ENCODE data around the gene RHOF. TPM values are rescaled to one million over a fixed set of nuclear protein-coding genes. Genes with fewer than 3 reads are reported as not detected.

The RHOF gene
- total RNA-seq, 1 experiment from 2014 or later: 116 TPM

DNA sequence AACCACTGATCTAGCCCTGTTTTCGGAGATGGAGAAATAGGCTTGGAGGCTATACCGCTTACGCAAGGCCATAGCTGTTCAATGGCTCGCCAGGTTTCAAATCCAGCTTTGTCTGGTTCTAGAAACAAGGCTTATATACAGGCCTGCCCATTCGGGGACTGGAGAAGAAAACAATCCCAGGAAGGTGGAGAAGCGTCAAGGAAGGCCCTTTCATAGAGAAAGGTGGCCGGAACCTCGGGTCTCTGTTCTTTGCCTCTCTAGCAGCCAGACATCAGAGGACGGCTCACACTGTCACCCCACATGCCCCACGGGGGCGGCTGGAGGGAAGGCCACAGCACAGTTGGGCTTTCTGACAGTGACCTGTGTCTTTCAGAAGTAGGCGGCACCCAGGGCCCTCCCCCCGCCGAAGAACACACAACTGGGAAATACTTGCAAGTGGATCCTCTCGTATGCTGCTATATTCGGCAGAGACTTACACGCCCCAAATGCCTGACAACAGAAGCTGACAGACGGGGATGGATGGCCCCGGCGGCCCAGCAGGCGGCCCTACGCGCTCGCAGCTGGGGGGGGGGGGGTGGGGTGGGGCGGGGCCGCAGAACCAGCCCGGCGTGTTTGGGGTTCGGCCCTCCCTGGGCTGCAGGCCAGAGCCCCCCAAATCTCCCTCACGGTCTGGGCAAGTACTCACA, 5.8 kb upstream of the RHOF start:
- H2AFZ ChIP-seq (ENCODE audit: low read depth, low read length, poor library complexity, severe bottlenecking): no peak overlapping the region
- no peaks in the 10 kb centered on the region for H3K9me2 ChIP-seq (ENCODE audit: insufficient read depth)
- no peaks in the 10 kb centered on the region for H3K36me3 ChIP-seq (ENCODE audit: control insufficient read depth in 1 of 2, insufficient read depth in 2 of 2, low read length in 2 of 2)
- peak overlapping the region; percentile 98 for H3K9ac ChIP-seq (ENCODE audit: low read length)
- ChIA-PET CTCF (interaction anchor here (6.9 kb wide), 1 partner anchor 12 kb away, joined by 149 read pairs; no protein-coding TSS in a partner anchor), POLR2A (interaction anchor here (0.8 to 2.6 kb wide), 2 partner anchors 13 to 89 kb away, joined by 3 to 9 read pairs; no protein-coding TSS in a partner anchor), RAD21 (ENCODE audit: low non-redundant PET in 1 of 2, low total read pairs in 2 of 2, uncharacterized antibody in 2 of 2, unreplicated experiment in 2 of 2) (interaction anchor here in 1 of 2 experiments (1.3 kb wide), 1 partner anchor 89 kb away, joined by 3 read pairs; the partner anchor contains the start of gene PSMD9)
- peaks cover 52 to 83% of the 10 kb centered on the region in 2 experiments for H3K4me1 ChIP-seq (ENCODE audit: control insufficient read depth in 1 of 2, insufficient read depth in 2 of 2, low read length in 2 of 2)
- no peaks in the 10 kb centered on the region for H4K20me1 ChIP-seq (ENCODE audit: insufficient read depth)
- ATAC-seq (peak; percentile 15), DNase-seq (ENCODE audit: low read depth, low spot score) (peak; percentile 75)
- no peak for TF ChIP-seq ELF1 (IDR thresholded peaks at IDR 0.05; ENCODE audit: borderline replicate concordance, low read depth)
- TF ChIP-seq, protein P1, sequence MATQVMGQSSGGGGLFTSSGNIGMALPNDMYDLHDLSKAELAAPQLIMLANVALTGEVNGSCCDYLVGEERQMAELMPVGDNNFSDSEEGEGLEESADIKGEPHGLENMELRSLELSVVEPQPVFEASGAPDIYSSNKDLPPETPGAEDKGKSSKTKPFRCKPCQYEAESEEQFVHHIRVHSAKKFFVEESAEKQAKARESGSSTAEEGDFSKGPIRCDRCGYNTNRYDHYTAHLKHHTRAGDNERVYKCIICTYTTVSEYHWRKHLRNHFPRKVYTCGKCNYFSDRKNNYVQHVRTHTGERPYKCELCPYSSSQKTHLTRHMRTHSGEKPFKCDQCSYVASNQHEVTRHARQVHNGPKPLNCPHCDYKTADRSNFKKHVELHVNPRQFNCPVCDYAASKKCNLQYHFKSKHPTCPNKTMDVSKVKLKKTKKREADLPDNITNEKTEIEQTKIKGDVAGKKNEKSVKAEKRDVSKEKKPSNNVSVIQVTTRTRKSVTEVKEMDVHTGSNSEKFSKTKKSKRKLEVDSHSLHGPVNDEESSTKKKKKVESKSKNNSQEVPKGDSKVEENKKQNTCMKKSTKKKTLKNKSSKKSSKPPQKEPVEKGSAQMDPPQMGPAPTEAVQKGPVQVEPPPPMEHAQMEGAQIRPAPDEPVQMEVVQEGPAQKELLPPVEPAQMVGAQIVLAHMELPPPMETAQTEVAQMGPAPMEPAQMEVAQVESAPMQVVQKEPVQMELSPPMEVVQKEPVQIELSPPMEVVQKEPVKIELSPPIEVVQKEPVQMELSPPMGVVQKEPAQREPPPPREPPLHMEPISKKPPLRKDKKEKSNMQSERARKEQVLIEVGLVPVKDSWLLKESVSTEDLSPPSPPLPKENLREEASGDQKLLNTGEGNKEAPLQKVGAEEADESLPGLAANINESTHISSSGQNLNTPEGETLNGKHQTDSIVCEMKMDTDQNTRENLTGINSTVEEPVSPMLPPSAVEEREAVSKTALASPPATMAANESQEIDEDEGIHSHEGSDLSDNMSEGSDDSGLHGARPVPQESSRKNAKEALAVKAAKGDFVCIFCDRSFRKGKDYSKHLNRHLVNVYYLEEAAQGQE (IDR thresholded peaks at IDR 0.05; ENCODE audit: low read depth): no peak
- TF ChIP-seq, protein P2, sequence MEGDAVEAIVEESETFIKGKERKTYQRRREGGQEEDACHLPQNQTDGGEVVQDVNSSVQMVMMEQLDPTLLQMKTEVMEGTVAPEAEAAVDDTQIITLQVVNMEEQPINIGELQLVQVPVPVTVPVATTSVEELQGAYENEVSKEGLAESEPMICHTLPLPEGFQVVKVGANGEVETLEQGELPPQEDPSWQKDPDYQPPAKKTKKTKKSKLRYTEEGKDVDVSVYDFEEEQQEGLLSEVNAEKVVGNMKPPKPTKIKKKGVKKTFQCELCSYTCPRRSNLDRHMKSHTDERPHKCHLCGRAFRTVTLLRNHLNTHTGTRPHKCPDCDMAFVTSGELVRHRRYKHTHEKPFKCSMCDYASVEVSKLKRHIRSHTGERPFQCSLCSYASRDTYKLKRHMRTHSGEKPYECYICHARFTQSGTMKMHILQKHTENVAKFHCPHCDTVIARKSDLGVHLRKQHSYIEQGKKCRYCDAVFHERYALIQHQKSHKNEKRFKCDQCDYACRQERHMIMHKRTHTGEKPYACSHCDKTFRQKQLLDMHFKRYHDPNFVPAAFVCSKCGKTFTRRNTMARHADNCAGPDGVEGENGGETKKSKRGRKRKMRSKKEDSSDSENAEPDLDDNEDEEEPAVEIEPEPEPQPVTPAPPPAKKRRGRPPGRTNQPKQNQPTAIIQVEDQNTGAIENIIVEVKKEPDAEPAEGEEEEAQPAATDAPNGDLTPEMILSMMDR (IDR thresholded peaks at IDR 0.05 in 2 of 3, conservative IDR thresholded peaks at IDR 0.05 in 1 of 3; ENCODE audit: borderline replicate concordance in 1 of 3, insufficient read depth in 1 of 3, low read depth in 2 of 3, low read length in 2 of 3): no peak
- no peak for TF ChIP-seq EGR1 (IDR thresholded peaks at IDR 0.05; ENCODE audit: low read depth)
- no peak for TF ChIP-seq ZNF274 (IDR thresholded peaks at IDR 0.05; ENCODE audit: low read depth, low read length)
- peak; percentile 20 for TF ChIP-seq YY1 (IDR thresholded peaks at IDR 0.05; ENCODE audit: extremely low read depth, insufficient replicate concordance, low read depth, low read length)
- peak; percentile 20 for TF ChIP-seq TCF7L2 (IDR thresholded peaks at IDR 0.05; ENCODE audit: borderline replicate concordance, extremely low read depth, insufficient read depth, insufficient read length)
- H3K27me3 ChIP-seq (ENCODE audit: insufficient read depth, low read length): no peaks in the 10 kb centered on the region
- H3K4me3 ChIP-seq (replicated peaks in 1 of 2; ENCODE audit: low read depth in 1 of 2, low read length in 2 of 2): peak overlapping the region; percentile 45 to 66
- H3K27ac ChIP-seq (ENCODE audit: low read depth, low read length): peak overlapping the region; percentile 100
- no TSS peak for BruUV-seq (replicated peaks)
- peak overlapping the region; percentile 99 for H3K4me2 ChIP-seq (ENCODE audit: low read length)
- intact Hi-C loops (cut with micrococcal nuclease): no loop called here
- no peaks in the 10 kb centered on the region for H3K9me3 ChIP-seq (ENCODE audit: control insufficient read depth in 1 of 2, insufficient read depth in 1 of 2, low read depth in 1 of 2, low read length in 2 of 2)
- H3K79me2 ChIP-seq (ENCODE audit: insufficient read depth, low read length): peaks cover 33% of the 10 kb centered on the region

Measured in HCT116 (cell line).